ENCODE measurements around the gene DZANK1.
A peak's percentile ranks its signal among the peaks of the same experiment; 100 is the strongest.

DZANK1 gene

GRCh38 chr20:18430172-18430826, 36.5 kb downstream of the DZANK1 start (continued):
- no peak for TF ChIP-seq ZNF571 (tag by site-specific recombination; IDR thresholded peaks at IDR 0.05)
- peak; percentile 18; the same call in 1 of the 2 replicates for TF ChIP-seq MZF1 (tag by site-specific recombination; IDR thresholded peaks at IDR 0.05; ENCODE audit: borderline replicate concordance)
- TF ChIP-seq, protein P1, sequence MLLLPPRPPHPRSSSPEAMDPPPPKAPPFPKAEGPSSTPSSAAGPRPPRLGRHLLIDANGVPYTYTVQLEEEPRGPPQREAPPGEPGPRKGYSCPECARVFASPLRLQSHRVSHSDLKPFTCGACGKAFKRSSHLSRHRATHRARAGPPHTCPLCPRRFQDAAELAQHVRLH (tag by site-specific recombination; IDR thresholded peaks at IDR 0.05): peak; percentile 55
- TF ChIP-seq OSR2 (tag by site-specific recombination; IDR thresholded peaks at IDR 0.05): peak; percentile 99
- peak; percentile 92 for TF ChIP-seq SCRT1 (tag by site-specific recombination; IDR thresholded peaks at IDR 0.05; ENCODE audit: borderline replicate concordance)
- TF ChIP-seq ZNF660 (tag by site-specific recombination; IDR thresholded peaks at IDR 0.05): no peak
- peak; percentile 66; the same call in 1 of the 2 replicates for TF ChIP-seq BCL6B (tag by site-specific recombination; IDR thresholded peaks at IDR 0.05)
- TF ChIP-seq ZBTB8A (tag by site-specific recombination; IDR thresholded peaks at IDR 0.05): no peak
- no peak for TF ChIP-seq PATZ1 (tag by site-specific recombination; IDR thresholded peaks at IDR 0.05)
- peak; percentile 38; the same call in 1 of the 2 replicates for TF ChIP-seq EGR2 (tag by site-specific recombination; IDR thresholded peaks at IDR 0.05; ENCODE audit: low read depth)
- TF ChIP-seq ZSCAN5A (tag by site-specific recombination; IDR thresholded peaks at IDR 0.05): 0 out of 2 replicates have a peak, but pooled peaks have one; percentile 41
- peak; percentile 69 for TF ChIP-seq ZNF335 (tag by site-specific recombination; conservative IDR thresholded peaks at IDR 0.05)
- TF ChIP-seq ZFP37 (tag by site-specific recombination; IDR thresholded peaks at IDR 0.05): no peak
- peak; percentile 99 for TF ChIP-seq GLIS1 (tag by site-specific recombination; IDR thresholded peaks at IDR 0.05)
- TF ChIP-seq SP3 (tag by site-specific recombination; IDR thresholded peaks at IDR 0.05): no peak
- TF ChIP-seq OVOL3 (tag by site-specific recombination; IDR thresholded peaks at IDR 0.05): peak; percentile 92
- no peak for TF ChIP-seq ZNF777 (tag by site-specific recombination; IDR thresholded peaks at IDR 0.05; ENCODE audit: borderline replicate concordance)

GRCh38 chr20:18428490-18429173, 38.2 kb downstream of the DZANK1 start:
- peaks cover 20% of the 10 kb centered on the region for H3K4me1 ChIP-seq (ENCODE audit: control insufficient read depth, insufficient read depth, low read length)
- no peaks in the 10 kb centered on the region for H3K36me3 ChIP-seq (ENCODE audit: control insufficient read depth in 2 of 2, insufficient read depth in 1 of 2, low read length in 2 of 2)
- POLR2A ChIA-PET: interaction anchor here (0.7 to 1.2 kb wide), 2 partner anchors 39 to 352 kb away, joined by 3 to 5 read pairs; partner anchors contain the start of gene POLR3F
- peak overlapping the region; percentile 47 for H3K27ac ChIP-seq (ENCODE audit: extremely low read depth, low read depth, low read length)
- no peak overlapping the region for H3K4me3 ChIP-seq (ENCODE audit: low read depth, low read length)
- H3K9me3 ChIP-seq (ENCODE audit: control insufficient read depth, insufficient read depth, low read depth, low read length): no peaks in the 10 kb centered on the region
- CTCF ChIA-PET: no interaction called here
- TF ChIP-seq HOXA7 (CRISPR knock-in tag; IDR thresholded peaks at IDR 0.05; ENCODE audit: borderline replicate concordance) (no peak), YY2 (tag by site-specific recombination; IDR thresholded peaks at IDR 0.05) (no peak), ZBTB49 (tag by site-specific recombination; IDR thresholded peaks at IDR 0.05; ENCODE audit: low read depth) (no peak), GLI2 (tag by site-specific recombination; IDR thresholded peaks at IDR 0.05; ENCODE audit: borderline replicate concordance, low read depth) (peak; percentile 51; the same call in 1 of the 2 replicates), ZNF391 (tag by site-specific recombination; IDR thresholded peaks at IDR 0.05; ENCODE audit: borderline replicate concordance, low read depth) (no peak), ZNF157 (tag by site-specific recombination; IDR thresholded peaks at IDR 0.05) (no peak), ZNF223 (tag by site-specific recombination; IDR thresholded peaks at IDR 0.05) (no peak), ZBTB48 (tag by site-specific recombination; IDR thresholded peaks at IDR 0.05) (no peak), SALL2 (tag by site-specific recombination; IDR thresholded peaks at IDR 0.05; ENCODE audit: borderline replicate concordance) (no peak), ZNF239 (tag by site-specific recombination; IDR thresholded peaks at IDR 0.05) (no peak)
- TF ChIP-seq, protein P2, sequence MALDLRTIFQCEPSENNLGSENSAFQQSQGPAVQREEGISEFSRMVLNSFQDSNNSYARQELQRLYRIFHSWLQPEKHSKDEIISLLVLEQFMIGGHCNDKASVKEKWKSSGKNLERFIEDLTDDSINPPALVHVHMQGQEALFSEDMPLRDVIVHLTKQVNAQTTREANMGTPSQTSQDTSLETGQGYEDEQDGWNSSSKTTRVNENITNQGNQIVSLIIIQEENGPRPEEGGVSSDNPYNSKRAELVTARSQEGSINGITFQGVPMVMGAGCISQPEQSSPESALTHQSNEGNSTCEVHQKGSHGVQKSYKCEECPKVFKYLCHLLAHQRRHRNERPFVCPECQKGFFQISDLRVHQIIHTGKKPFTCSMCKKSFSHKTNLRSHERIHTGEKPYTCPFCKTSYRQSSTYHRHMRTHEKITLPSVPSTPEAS (tag by site-specific recombination; IDR thresholded peaks at IDR 0.05): 0 out of 2 replicates have a peak, but pooled peaks have one; percentile 16

Data from HEK293 (cell line).